IMR-90 (cell line): ENCODE measurements around the gene CAMSAP3. TPM values are rescaled to one million over a fixed set of nuclear protein-coding genes. Genes with fewer than 3 reads are reported as not detected.

Experiments
- ATAC-seq: fragments of 200-7000 bp; cut with Tn5 transposase; 2 replicates; pipeline ENCODE4 v1.9.1; 2020; ENCODE audit warnings: low read depth, mild to moderate bottlenecking, moderate library complexity
- BruUV-seq: library from RNA; stranded (reverse); fragments of 400-500 nt; replicated peaks from 2 replicates; lab custom pipeline; 2021; lab: Mats Ljungman, UMichigan
- CTCF ChIA-PET: fragments of 300-600 bp; formaldehyde crosslinking; extraction: SDS; loops from one replicate; lab custom pipeline; 2021; ENCODE audit warnings: antibody characterized with exemption; lab: Yijun Ruan, JAX
- POLR2A ChIA-PET: fragments of 300-600 bp; sonication (Branson Sonifier 250); formaldehyde crosslinking; loops from one replicate; lab custom pipeline; 2022; ENCODE audit warnings: antibody characterized with exemption; ENCODE audit not compliant: unreplicated experiment; lab: Charles Lee
- DNase-seq: peaks from one replicate; pipeline ENCODE4 v3.0.0; 2013
- H2AFZ ChIP-seq: replicated peaks from 2 replicates; pipeline ENCODE3; 2013; ENCODE audit warnings: low read length, mild to moderate bottlenecking; ENCODE audit not compliant: poor library complexity
- H2AK5ac ChIP-seq: 2 replicates; pipeline ENCODE4 v1.6.1; 2013; ENCODE audit warnings: low read depth, low read length, inconsistent platforms
- H2AK9ac ChIP-seq: replicated peaks from 2 replicates; pipeline ENCODE3; 2013; ENCODE audit warnings: mild to moderate bottlenecking, low read depth, low read length, moderate library complexity; ENCODE audit not compliant: poor library complexity
- H2BK120ac ChIP-seq: 2 replicates; pipeline ENCODE4 v1.6.1; 2013; ENCODE audit warnings: low read depth, low read length, inconsistent platforms
- H2BK15ac ChIP-seq: 3 replicates; pipeline ENCODE4 v1.6.1; 2013; ENCODE audit warnings: low read depth, low read length, inconsistent platforms
- H2BK20ac ChIP-seq: 2 replicates; pipeline ENCODE4 v1.6.1; 2013; ENCODE audit warnings: low read depth, mild to moderate bottlenecking, inconsistent platforms, low read length, moderate library complexity
- H2BK5ac ChIP-seq: 2 replicates; pipeline ENCODE4 v1.6.1; 2013; ENCODE audit warnings: mild to moderate bottlenecking, low read depth, low read length, inconsistent platforms; ENCODE audit not compliant: poor library complexity, severe bottlenecking
- H3K14ac ChIP-seq: replicated peaks from 2 replicates; pipeline ENCODE4 v1.6.1; 2013; ENCODE audit warnings: low read depth, low read length, inconsistent platforms
- H3K18ac ChIP-seq: 2 replicates; pipeline ENCODE4 v1.6.1; 2013; ENCODE audit warnings: low read depth, low read length, control low read depth
- H3K23ac ChIP-seq: 2 replicates; pipeline ENCODE4 v1.6.1; 2013; ENCODE audit warnings: low read depth, low read length, inconsistent platforms
- H3K27ac ChIP-seq: 2 replicates; pipeline ENCODE4 v1.5.1; 2013; ENCODE audit warnings: mild to moderate bottlenecking, control low read depth, low read length; ENCODE audit not compliant: insufficient read depth
- H3K27me3 ChIP-seq: 2 replicates; pipeline ENCODE4 v1.6.1; 2013; ENCODE audit warnings: low read length; ENCODE audit not compliant: control insufficient read depth, insufficient read depth
- H3K36me3 ChIP-seq: 2 replicates; pipeline ENCODE4 v1.6.1; 2013; ENCODE audit warnings: low read length, mixed read lengths; ENCODE audit not compliant: control insufficient read depth, insufficient read depth
- H3K4ac ChIP-seq: 2 replicates; pipeline ENCODE4 v1.6.1; 2013; ENCODE audit warnings: low read depth, low read length, inconsistent platforms
- H3K4me1 ChIP-seq: 2 replicates; pipeline ENCODE4 v1.6.1; 2013; ENCODE audit warnings: low read length, mixed read lengths; ENCODE audit not compliant: control insufficient read depth, insufficient read depth
- H3K4me2 ChIP-seq: 2 replicates; pipeline ENCODE4 v1.6.1; 2013; ENCODE audit warnings: low read depth, mild to moderate bottlenecking, control low read depth, low read length, moderate library complexity
- H3K4me3 ChIP-seq: 2 replicates; pipeline ENCODE4 v1.5.1; 2013; ENCODE audit warnings: low read depth, mild to moderate bottlenecking, control low read depth, low read length, moderate library complexity; ENCODE audit not compliant: insufficient read depth
- H3K56ac ChIP-seq: 2 replicates; pipeline ENCODE4 v1.6.1; 2013; ENCODE audit warnings: low read length, inconsistent platforms; ENCODE audit not compliant: insufficient read depth; ENCODE audit errors: extremely low read depth
- H3K79me1 ChIP-seq, 2 experiments: 2 replicates each; pipeline ENCODE4 v1.6.1; 2013; ENCODE audit warnings: low read length in 2 of 2, inconsistent platforms in 1 of 2, low read depth in 1 of 2
- H3K9ac ChIP-seq: 2 replicates; pipeline ENCODE4 v1.6.1; 2013; ENCODE audit warnings: low read depth, low read length, control low read depth
- H3K9me1 ChIP-seq: 2 replicates; pipeline ENCODE4 v1.6.1; 2013; ENCODE audit warnings: low read length, inconsistent platforms; ENCODE audit not compliant: insufficient read depth
- H3K9me3 ChIP-seq: 2 replicates; pipeline ENCODE4 v1.6.1; 2013; ENCODE audit warnings: low read length; ENCODE audit not compliant: control insufficient read depth, insufficient read depth
- H4K20me1 ChIP-seq: 2 replicates; pipeline ENCODE4 v1.6.1; 2013; ENCODE audit warnings: low read length, inconsistent platforms; ENCODE audit not compliant: insufficient read depth
- H4K5ac ChIP-seq: 2 replicates; pipeline ENCODE4 v1.6.1; 2013; ENCODE audit warnings: mild to moderate bottlenecking, low read depth, low read length, control low read depth
- H4K8ac ChIP-seq, 2 experiments: 2 replicates each; pipeline ENCODE4 v1.6.1; 2013; ENCODE audit warnings: low read depth in 2 of 2, low read length in 2 of 2, control low read depth in 1 of 2, inconsistent platforms in 1 of 2
- H4K91ac ChIP-seq: 2 replicates; pipeline ENCODE4 v1.6.1; 2013; ENCODE audit warnings: low read depth, low read length, inconsistent platforms; ENCODE audit not compliant: insufficient read depth
- BHLHE40 ChIP-seq: fragments of 150-350 bp; IDR thresholded peaks from 2 replicates; pipeline ENCODE4 v1.6.1; 2016; ENCODE audit warnings: mild to moderate bottlenecking, low read depth, low read length
- CEBPB ChIP-seq: IDR thresholded peaks from 2 replicates; pipeline ENCODE4 v1.6.1; 2012; ENCODE audit warnings: low read depth, low read length, improper control_type of control experiment
- FOS ChIP-seq: fragments of 150-350 bp; IDR thresholded peaks from 2 replicates; pipeline ENCODE4 v1.6.1; 2016; ENCODE audit warnings: low read depth, low read length
- MAFK ChIP-seq: IDR thresholded peaks from 2 replicates; pipeline ENCODE4 v1.6.1; 2012; ENCODE audit warnings: low read depth, low read length, improper control_type of control experiment
- POLR2A ChIP-seq: IDR thresholded peaks from 2 replicates; pipeline ENCODE4 v1.6.1; 2012; ENCODE audit warnings: mild to moderate bottlenecking, low read depth, low read length
- RAD21 ChIP-seq: IDR thresholded peaks from 2 replicates; pipeline ENCODE4 v1.6.1; 2012; ENCODE audit warnings: low read length, improper control_type of control experiment
- RFX5 ChIP-seq: IDR thresholded peaks from 2 replicates; pipeline ENCODE4 v1.8.0; 2012; ENCODE audit warnings: low read depth, mild to moderate bottlenecking, low read length, moderate library complexity
- SMC3 ChIP-seq: fragments of 150-350 bp; IDR thresholded peaks from 2 replicates; pipeline ENCODE4 v1.6.1; 2016; ENCODE audit warnings: low read depth, mild to moderate bottlenecking, antibody characterized with exemption, low read length, moderate library complexity
- WGBS, 2 experiments: methylation state at CpG; one replicate each; pipeline versions ENCODE4 v1.1.5 to v1.1.7; 2013; ENCODE audit warnings: missing lambda C conversion rate in 2 of 2; ENCODE audit not compliant: insufficient read length in 1 of 2; ENCODE audit errors: extremely low coverage in 2 of 2; 5-methylcytosine and 5-hydroxymethylcytosine counted together
- dilution Hi-C: fragments of 300-500 bp; cut with HindIII; formaldehyde crosslinking; loops from one replicate; pipeline ENCODE4 v1.14.3; 2018; ENCODE audit warnings: low sequenced_read_pairs; ENCODE audit not compliant: unreplicated experiment
- in situ Hi-C: fragments of 300-500 bp; cut with MboI; formaldehyde crosslinking; loops from 3 replicates; pipeline ENCODE4 v1.14.3; 2019; ENCODE audit warnings: low sequenced_read_pairs, inconsistent platforms, mixed read lengths
- intact Hi-C: fragments of 100-400 bp; cut with micrococcal nuclease; formaldehyde crosslinking; loops from 2 replicates; pipeline ENCODE4 v1.10.0; 2022
- polyA plus RNA-seq, 3 experiments: library from polyadenylated mRNA; depleted of rRNA; stranded (reverse); fragments of >200 nt; gene quantifications; 2 replicates each; pipeline ENCODE4 v1.2.3, GENCODE V29; 2012; ENCODE audit warnings: low replicate concordance in 1 of 3
- total RNA-seq: library from RNA; depleted of rRNA; stranded (reverse); fragments of >200 nt; gene quantifications from 2 replicates; pipeline ENCODE4 v1.2.3, GENCODE V29; 2012
- TF ChIP-seq, protein P1 (sequence below): conservative IDR thresholded peaks from 2 replicates; pipeline ENCODE4 v1.5.1; 2012; ENCODE audit warnings: mild to moderate bottlenecking, low read depth, low read length, improper control_type of control experiment
- TF ChIP-seq, protein P2 (sequence below): fragments of 150-350 bp; IDR thresholded peaks from 2 replicates; pipeline ENCODE4 v1.6.1; 2017; ENCODE audit warnings: mild to moderate bottlenecking, antibody characterized with exemption, low read length, low read depth

CAMSAP3 gene
- total and polyA plus RNA-seq, 2 of the 4 experiments (the other 2 are of a cell fraction) = not detected

GRCh38 chr19:7663706-7664105, 68.0 kb downstream of the CAMSAP3 start:
- Histone ChIP-seq H2BK20ac (no peak overlapping the region), H3K27ac (no peak overlapping the region), H2BK5ac (no peak overlapping the region), H3K36me3 (no peaks in the 10 kb centered on the region), H3K4me3 (no peak overlapping the region), H3K9me1 (no peaks in the 10 kb centered on the region), H3K23ac (no peak overlapping the region), H4K20me1 (no peaks in the 10 kb centered on the region), H3K4me2 (no peak overlapping the region), H2AK9ac (no peak overlapping the region), H3K9ac (no peak overlapping the region), H2BK120ac (no peak overlapping the region), H2AK5ac (no peak overlapping the region), H3K4me1 (no peaks in the 10 kb centered on the region), H2BK15ac (no peak overlapping the region), H3K14ac (no peak overlapping the region), H3K4ac (no peak overlapping the region), H3K27me3 (peaks cover 7% of the 10 kb centered on the region), H3K56ac (no peak overlapping the region), H4K8ac (no peak overlapping the region), H3K9me3 (no peaks in the 10 kb centered on the region), H2AFZ (no peak overlapping the region), H4K91ac (no peak overlapping the region), H4K5ac (no peak overlapping the region), H3K79me1 (no peaks in the 10 kb centered on the region), H3K18ac (no peak overlapping the region)
- dilution Hi-C loops = no loop called here
- intact Hi-C loops = no loop called here
- in situ Hi-C loops = no loop called here
- POLR2A ChIA-PET = no interaction called here
- CTCF ChIA-PET = no interaction called here
- no TSS peak for BruUV-seq
- WGBS, 2 experiments = no CpG with 5 or more reads among the region's 7 CpGs
- ATAC-seq = no peak
- no peak for DNase-seq
- TF ChIP-seq FOS (no peak), SMC3 (no peak), RFX5 (no peak), RAD21 (no peak), CEBPB (no peak), POLR2A (no peak), MAFK (no peak), BHLHE40 (no peak)
- TF ChIP-seq, protein P1, sequence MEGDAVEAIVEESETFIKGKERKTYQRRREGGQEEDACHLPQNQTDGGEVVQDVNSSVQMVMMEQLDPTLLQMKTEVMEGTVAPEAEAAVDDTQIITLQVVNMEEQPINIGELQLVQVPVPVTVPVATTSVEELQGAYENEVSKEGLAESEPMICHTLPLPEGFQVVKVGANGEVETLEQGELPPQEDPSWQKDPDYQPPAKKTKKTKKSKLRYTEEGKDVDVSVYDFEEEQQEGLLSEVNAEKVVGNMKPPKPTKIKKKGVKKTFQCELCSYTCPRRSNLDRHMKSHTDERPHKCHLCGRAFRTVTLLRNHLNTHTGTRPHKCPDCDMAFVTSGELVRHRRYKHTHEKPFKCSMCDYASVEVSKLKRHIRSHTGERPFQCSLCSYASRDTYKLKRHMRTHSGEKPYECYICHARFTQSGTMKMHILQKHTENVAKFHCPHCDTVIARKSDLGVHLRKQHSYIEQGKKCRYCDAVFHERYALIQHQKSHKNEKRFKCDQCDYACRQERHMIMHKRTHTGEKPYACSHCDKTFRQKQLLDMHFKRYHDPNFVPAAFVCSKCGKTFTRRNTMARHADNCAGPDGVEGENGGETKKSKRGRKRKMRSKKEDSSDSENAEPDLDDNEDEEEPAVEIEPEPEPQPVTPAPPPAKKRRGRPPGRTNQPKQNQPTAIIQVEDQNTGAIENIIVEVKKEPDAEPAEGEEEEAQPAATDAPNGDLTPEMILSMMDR = no peak
- TF ChIP-seq, protein P2, sequence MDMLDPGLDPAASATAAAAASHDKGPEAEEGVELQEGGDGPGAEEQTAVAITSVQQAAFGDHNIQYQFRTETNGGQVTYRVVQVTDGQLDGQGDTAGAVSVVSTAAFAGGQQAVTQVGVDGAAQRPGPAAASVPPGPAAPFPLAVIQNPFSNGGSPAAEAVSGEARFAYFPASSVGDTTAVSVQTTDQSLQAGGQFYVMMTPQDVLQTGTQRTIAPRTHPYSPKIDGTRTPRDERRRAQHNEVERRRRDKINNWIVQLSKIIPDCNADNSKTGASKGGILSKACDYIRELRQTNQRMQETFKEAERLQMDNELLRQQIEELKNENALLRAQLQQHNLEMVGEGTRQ = no peak
